Stomach (tissue), 9 donors: ENCODE results near the gene CROT. TPM values are rescaled to one million over a fixed set of nuclear protein-coding genes. Genes with fewer than 3 reads are reported as not detected.

Source experiments
- DNase-seq, 2 donors: peaks; one replicate each; pipeline versions ENCODE4 v3.0.0 to v3.0.0-alpha.2; 2013 to 2019
- H3K27ac ChIP-seq, 5 donors: fragments of 200-600 bp in 4 of 5; sonication (generic) in 4 of 5; one replicate each; pipeline ENCODE4 v1.5.1; 2013 to 2019; ENCODE audit warnings: mild to moderate bottlenecking in 1 of 5, moderate library complexity in 1 of 5
- H3K27me3 ChIP-seq, 3 donors: fragments of 200-600 bp; sonication (generic); one replicate each; pipeline ENCODE4 v1.5.1; 2017 to 2019; ENCODE audit warnings: mixed run types in 1 of 3
- H3K36me3 ChIP-seq, 4 donors: fragments of 200-600 bp; sonication (generic); 1 replicate in 3 of 4; 2 replicates in 1 of 4; pipeline ENCODE4 v1.5.1; 2016 to 2019
- H3K4me1 ChIP-seq, 4 donors: fragments of 200-600 bp; sonication (generic); one replicate each; pipeline ENCODE4 v1.5.1; 2016 to 2019
- H3K4me3 ChIP-seq, 4 donors: fragments of 200-600 bp; sonication (generic) in 3 of 4; one replicate each; pipeline ENCODE4 v1.5.1; 2016 to 2019; ENCODE audit warnings: mild to moderate bottlenecking in 1 of 4
- H3K9me3 ChIP-seq, 4 donors: fragments of 200-600 bp; sonication (generic); one replicate each; pipeline ENCODE4 v1.5.1; 2016 to 2019
- EP300 ChIP-seq: sonication (generic); formaldehyde crosslinking; IDR thresholded peaks from one replicate; pipeline ENCODE4 v1.6.1; 2017; ENCODE audit warnings: antibody characterized with exemption
- POLR2A ChIP-seq, 4 donors: fragments of 450-650 bp; IDR thresholded peaks; one replicate each; pipeline ENCODE4 v1.6.1; 2016; ENCODE audit warnings: antibody characterized with exemption in 4 of 4, control low read depth in 2 of 4, mild to moderate bottlenecking in 1 of 4, moderate library complexity in 1 of 4
- POLR2AphosphoS5 ChIP-seq, 3 donors: sonication (generic); formaldehyde crosslinking; IDR thresholded peaks; one replicate each; pipeline ENCODE4 v1.6.1; 2016; ENCODE audit warnings: antibody characterized with exemption in 3 of 3
- WGBS, 5 donors: extraction: QIAGEN DNeasy Blood & Tissue Kit in 3 of 5; methylation state at CpG; one replicate each; pipeline versions ENCODE4 v1.1.5 to v1.1.7; 2013 to 2018; 5-methylcytosine and 5-hydroxymethylcytosine counted together
- intact Hi-C: fragments of 100-400 bp; cut with DNase I; formaldehyde crosslinking; loops from one replicate; pipeline ENCODE4 v1.15.1; 2023; ENCODE audit warnings: low total_unique reads
- polyA plus RNA-seq, 3 donors: library from polyadenylated mRNA; stranded (reverse); fragments of 200-250 nt; gene quantifications; one replicate each; pipeline ENCODE4 v1.2.3, GENCODE V29; 2013
- total RNA-seq, 5 donors: library from RNA; depleted of rRNA; stranded (reverse); fragments of >200 nt; gene quantifications; one replicate each; pipeline versions ENCODE4 v1.1.0 to v1.2.3, GENCODE V29; 2014 to 2016
- TF ChIP-seq, protein P1 (sequence below), 7 experiments: fragments of 450-650 bp in 4 of 7; fragments of 200-600 bp in 3 of 7; sonication (generic) in 3 of 7; IDR thresholded peaks; one replicate each; pipeline ENCODE4 v1.5.1; 2016 to 2019; ENCODE audit warnings: antibody characterized with exemption in 7 of 7, control low read depth in 2 of 7, mild to moderate bottlenecking in 1 of 7
- donor health status: healthy with polysubstance abuse.
- donor health status: Bipolar disorder and iron deficiency.
- donor health status: healthy.

CROT gene
- total and polyA plus RNA-seq, 8 donors, result 2.9 to 48.7 (median 5.8) TPM

DNA sequence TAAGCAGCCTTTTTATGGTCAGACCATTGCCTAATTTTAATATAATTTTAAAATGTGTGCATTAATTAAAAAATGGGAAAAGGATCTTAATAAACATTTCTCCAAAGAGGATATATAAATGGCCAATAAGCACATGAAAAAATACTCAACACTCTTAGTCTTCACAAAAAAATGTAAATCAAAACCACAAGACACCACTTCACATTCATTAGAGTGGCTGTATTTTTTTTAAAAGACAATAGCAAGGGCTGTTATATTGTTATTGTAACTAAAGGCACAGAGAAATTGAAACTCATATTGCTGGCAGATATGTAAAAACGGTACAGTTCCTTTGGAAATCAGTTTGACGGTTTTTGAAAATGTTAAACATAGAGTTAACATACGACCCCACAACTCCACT lies 3.2 kb upstream of the CROT start:
- 56 to 84% (median 61%) methylated on average over 3 of the region's 3 CpGs for whole genome bisulfite sequencing, 5 donors

DNA sequence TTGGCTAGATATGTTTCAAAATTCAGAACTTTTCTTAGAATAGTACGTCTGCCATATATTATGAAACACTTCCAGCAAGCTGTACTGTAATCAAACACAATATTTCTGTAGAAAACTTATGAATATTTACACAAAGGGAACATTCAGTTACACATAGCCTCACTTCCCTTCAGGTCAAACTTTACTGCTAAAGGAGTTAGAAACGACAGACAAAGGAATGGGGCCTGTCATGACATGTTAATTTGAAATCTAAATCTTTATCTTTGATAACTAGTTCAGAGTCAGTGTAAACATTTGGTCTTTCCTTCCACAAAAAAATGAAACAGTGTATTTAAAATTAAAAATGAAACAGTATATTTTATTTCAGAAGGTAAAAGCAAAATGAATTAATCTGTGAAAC lies 1.0 kb upstream of the CROT start:
- Histone ChIP-seq H3K9me3 (no peaks in the 10 kb centered on the region), H3K4me3 (peak overlapping the region; percentile 62 to 73 (median 68)), H3K36me3 (peaks cover 0 to 26% (median 22%) of the 10 kb centered on the region in 4 donors), H3K27me3 (no peaks in the 10 kb centered on the region), H3K27ac (peak overlapping the region in 4 of 5 donors; percentile 84 to 90 (median 88)), H3K4me1 (peaks cover 0 to 34% (median 20%) of the 10 kb centered on the region in 4 donors)
- DNase-seq, result no peak
- TF ChIP-seq POLR2AphosphoS5 (IDR thresholded peaks at IDR 0.05), result no peak
- TF ChIP-seq POLR2A (IDR thresholded peaks at IDR 0.05), result no peak
- TF ChIP-seq, protein P1, sequence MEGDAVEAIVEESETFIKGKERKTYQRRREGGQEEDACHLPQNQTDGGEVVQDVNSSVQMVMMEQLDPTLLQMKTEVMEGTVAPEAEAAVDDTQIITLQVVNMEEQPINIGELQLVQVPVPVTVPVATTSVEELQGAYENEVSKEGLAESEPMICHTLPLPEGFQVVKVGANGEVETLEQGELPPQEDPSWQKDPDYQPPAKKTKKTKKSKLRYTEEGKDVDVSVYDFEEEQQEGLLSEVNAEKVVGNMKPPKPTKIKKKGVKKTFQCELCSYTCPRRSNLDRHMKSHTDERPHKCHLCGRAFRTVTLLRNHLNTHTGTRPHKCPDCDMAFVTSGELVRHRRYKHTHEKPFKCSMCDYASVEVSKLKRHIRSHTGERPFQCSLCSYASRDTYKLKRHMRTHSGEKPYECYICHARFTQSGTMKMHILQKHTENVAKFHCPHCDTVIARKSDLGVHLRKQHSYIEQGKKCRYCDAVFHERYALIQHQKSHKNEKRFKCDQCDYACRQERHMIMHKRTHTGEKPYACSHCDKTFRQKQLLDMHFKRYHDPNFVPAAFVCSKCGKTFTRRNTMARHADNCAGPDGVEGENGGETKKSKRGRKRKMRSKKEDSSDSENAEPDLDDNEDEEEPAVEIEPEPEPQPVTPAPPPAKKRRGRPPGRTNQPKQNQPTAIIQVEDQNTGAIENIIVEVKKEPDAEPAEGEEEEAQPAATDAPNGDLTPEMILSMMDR (IDR thresholded peaks at IDR 0.05), result no peak
- TF ChIP-seq EP300, result no peak
- 8 to 13% (median 12%) methylated on average over 2 of the region's 2 CpGs for WGBS, 5 donors
- intact Hi-C loops, result no loop called here

More for the DNA sequence above, 3.2 kb upstream of the CROT start:
- H3K36me3 ChIP-seq, result peaks cover 0 to 21% (median 15%) of the 10 kb centered on the region in 4 donors
- intact Hi-C loops, result no loop called here
- peaks cover 0 to 34% (median 20%) of the 10 kb centered on the region in 4 donors for H3K4me1 ChIP-seq
- TF ChIP-seq, protein P1 (IDR thresholded peaks at IDR 0.05), result no peak
- TF ChIP-seq POLR2AphosphoS5 (IDR thresholded peaks at IDR 0.05), result no peak
- no peak overlapping the region for H3K4me3 ChIP-seq
- no peak overlapping the region for H3K27ac ChIP-seq
- no peak for DNase-seq
- H3K27me3 ChIP-seq, result no peaks in the 10 kb centered on the region
- H3K9me3 ChIP-seq, result no peaks in the 10 kb centered on the region

DNA sequence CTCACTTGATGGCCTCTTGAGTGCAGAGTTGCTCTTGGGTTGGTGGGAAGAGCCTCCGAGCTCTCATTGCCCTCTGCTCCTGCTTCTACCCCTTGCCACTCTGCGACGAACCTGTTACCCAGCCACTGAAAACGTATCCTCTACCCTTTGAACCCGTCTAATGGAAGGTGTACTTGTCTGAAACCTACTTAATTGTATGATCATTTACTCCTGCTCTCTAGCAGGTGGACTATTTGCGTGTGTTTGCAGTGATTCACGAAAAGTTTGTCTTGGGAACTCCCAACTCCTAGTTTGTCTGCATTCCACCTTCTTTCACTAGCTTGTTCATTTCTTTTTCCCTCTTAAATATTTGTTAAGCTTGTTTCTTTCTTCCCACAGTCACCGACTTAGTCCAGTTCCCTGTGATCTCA lies 503 bp downstream of the CROT start:
- TF ChIP-seq POLR2A (IDR thresholded peaks at IDR 0.05), result no peak
- WGBS, 5 donors, result 5 to 12% (median 8%) methylated on average over 8 of the region's 8 CpGs
- Histone ChIP-seq H3K4me3 (peak overlapping the region; percentile 62 to 73 (median 68)), H3K9me3 (no peaks in the 10 kb centered on the region), H3K27ac (peak overlapping the region; percentile 55 to 90 (median 86)), H3K27me3 (no peaks in the 10 kb centered on the region), H3K36me3 (peaks cover 0 to 31% (median 28%) of the 10 kb centered on the region in 4 donors), H3K4me1 (peaks cover 0 to 34% (median 20%) of the 10 kb centered on the region in 4 donors)
- DNase-seq, result no peak
- intact Hi-C loops, result no loop called here

DNA sequence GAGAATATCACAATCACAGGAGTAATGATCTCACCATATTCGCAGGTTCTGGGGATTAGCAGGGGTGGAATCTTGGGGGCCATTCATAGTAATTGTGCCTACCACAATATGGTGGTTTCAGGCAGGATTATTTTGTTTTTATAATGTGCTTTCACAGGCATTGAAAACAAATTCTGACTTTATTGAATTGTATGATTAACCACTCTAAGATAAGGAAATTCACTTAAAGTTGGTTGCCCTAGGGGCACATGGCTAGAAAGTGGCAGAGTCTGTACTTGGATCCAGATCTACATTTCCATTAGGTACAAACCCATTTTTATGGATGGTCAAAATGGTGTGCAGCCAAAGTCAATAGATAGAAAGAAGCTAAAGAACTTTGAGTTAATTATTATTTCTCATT lies 1.7 kb downstream of the CROT start:
- no peak for TF ChIP-seq POLR2AphosphoS5 (IDR thresholded peaks at IDR 0.05)
- TF ChIP-seq, protein P1 (IDR thresholded peaks at IDR 0.05), result no peak
- no peak for TF ChIP-seq POLR2A (IDR thresholded peaks at IDR 0.05)
- no peak for TF ChIP-seq EP300
- no peaks in the 10 kb centered on the region for H3K9me3 ChIP-seq
- H3K36me3 ChIP-seq, result peaks cover 0 to 38% (median 33%) of the 10 kb centered on the region in 4 donors
- H3K27ac ChIP-seq, result no peak overlapping the region
- DNase-seq, result no peak
- intact Hi-C loops, result no loop called here
- peaks cover 0 to 34% (median 20%) of the 10 kb centered on the region in 4 donors for H3K4me1 ChIP-seq
- WGBS, 5 donors, result 84 to 94% (median 91%) methylated on average over 1 of the region's 1 CpG
- no peak overlapping the region for H3K4me3 ChIP-seq
- H3K27me3 ChIP-seq, result no peaks in the 10 kb centered on the region

DNA sequence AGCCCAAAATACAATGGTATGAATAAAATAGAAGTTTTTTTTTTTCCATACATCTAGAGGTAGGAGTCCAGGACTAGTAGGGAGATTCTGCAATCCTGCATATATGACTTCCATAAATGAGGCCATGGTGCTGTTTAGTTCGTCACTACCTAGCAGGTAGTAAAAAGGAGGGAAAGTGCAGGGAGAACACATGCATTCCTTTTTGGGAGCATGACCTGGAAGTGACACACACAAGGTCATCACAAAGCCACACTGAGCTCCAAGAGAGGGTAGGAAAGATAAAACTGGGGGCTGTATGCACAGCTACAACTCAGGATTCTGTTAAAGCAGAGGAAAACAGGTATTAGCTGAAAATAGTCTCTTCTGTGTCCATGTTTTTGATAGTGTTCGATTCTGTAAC lies 2.2 kb downstream of the CROT start:
- intact Hi-C loops, result no loop called here

More for the DNA sequence above, 2.2 kb downstream of the CROT start:
- H3K4me1 ChIP-seq, result peaks cover 0 to 31% (median 20%) of the 10 kb centered on the region in 4 donors
- no peak for DNase-seq
- TF ChIP-seq POLR2AphosphoS5 (IDR thresholded peaks at IDR 0.05) (no peak), EP300 (no peak), POLR2A (IDR thresholded peaks at IDR 0.05) (no peak)
- TF ChIP-seq, protein P1 (IDR thresholded peaks at IDR 0.05), result no peak
- no peak overlapping the region for H3K27ac ChIP-seq
- no peaks in the 10 kb centered on the region for H3K9me3 ChIP-seq
- 92 to 97% (median 94%) methylated on average over 2 of the region's 2 CpGs for WGBS, 5 donors
- H3K4me3 ChIP-seq, result no peak overlapping the region
- H3K36me3 ChIP-seq, result peaks cover 0 to 42% (median 38%) of the 10 kb centered on the region in 4 donors
- H3K27me3 ChIP-seq, result no peaks in the 10 kb centered on the region
